ENCODE measurements around the gene SNAPC1. TPM values are rescaled to one million over a fixed set of nuclear protein-coding genes. Genes with fewer than 3 reads are reported as not detected.

SNAPC1 gene
- total RNA-seq, 1 donor from 2014 or later, result 27.8 TPM

DNA sequence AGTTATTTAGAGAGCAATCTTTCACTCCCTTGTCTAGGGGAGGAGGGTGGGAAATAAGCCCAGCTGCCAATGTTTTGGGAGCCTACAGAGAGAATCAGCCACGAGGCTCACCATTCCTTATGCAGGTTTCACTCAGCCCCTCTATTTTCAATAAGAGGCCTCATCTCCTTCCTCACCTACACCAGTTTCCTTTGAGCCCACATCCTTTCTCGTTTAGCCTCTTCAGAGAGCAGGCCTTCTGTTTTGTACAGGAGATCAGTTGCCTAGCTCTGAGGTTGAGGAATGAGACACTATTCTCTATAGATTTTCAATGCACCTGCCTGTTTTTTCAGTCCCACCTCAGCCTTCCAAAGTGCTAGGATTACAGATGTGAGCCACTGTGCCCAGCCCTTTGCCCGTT is 17.9 kb downstream of the SNAPC1 start:
- Histone ChIP-seq H3K79me2 (ENCODE audit: low read depth) (no peaks in the 10 kb centered on the region), H3K4me3 (no peak overlapping the region), H3K9me3 (ENCODE audit: low read depth) (no peaks in the 10 kb centered on the region), H2AFZ (replicated peaks) (no peak overlapping the region), H4K20me1 (ENCODE audit: low read depth) (no peaks in the 10 kb centered on the region), H3K27ac (no peak overlapping the region), H3K4me2 (no peak overlapping the region), H3K9ac (no peak overlapping the region), H3K4me1 (no peaks in the 10 kb centered on the region), H3K36me3 (peaks cover 29% of the 10 kb centered on the region), H3K27me3 (no peaks in the 10 kb centered on the region), H3F3A (ENCODE audit: low read depth) (no peaks in the 10 kb centered on the region)
- Mint-ChIP-seq H3K27me3 (ENCODE audit: insufficient read depth, low read depth) (no peaks in the 10 kb centered on the region), H3K36me3 (peaks cover 34% of the 10 kb centered on the region), H3K4me3 (no peak overlapping the region), H3K9me3 (no peaks in the 10 kb centered on the region), H3K27ac (no peak overlapping the region), H3K4me1 (no peaks in the 10 kb centered on the region)
- TF ChIP-seq EZH2 (IDR thresholded peaks at IDR 0.05), result no peak
- TF ChIP-seq, protein P1, sequence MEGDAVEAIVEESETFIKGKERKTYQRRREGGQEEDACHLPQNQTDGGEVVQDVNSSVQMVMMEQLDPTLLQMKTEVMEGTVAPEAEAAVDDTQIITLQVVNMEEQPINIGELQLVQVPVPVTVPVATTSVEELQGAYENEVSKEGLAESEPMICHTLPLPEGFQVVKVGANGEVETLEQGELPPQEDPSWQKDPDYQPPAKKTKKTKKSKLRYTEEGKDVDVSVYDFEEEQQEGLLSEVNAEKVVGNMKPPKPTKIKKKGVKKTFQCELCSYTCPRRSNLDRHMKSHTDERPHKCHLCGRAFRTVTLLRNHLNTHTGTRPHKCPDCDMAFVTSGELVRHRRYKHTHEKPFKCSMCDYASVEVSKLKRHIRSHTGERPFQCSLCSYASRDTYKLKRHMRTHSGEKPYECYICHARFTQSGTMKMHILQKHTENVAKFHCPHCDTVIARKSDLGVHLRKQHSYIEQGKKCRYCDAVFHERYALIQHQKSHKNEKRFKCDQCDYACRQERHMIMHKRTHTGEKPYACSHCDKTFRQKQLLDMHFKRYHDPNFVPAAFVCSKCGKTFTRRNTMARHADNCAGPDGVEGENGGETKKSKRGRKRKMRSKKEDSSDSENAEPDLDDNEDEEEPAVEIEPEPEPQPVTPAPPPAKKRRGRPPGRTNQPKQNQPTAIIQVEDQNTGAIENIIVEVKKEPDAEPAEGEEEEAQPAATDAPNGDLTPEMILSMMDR (IDR thresholded peaks at IDR 0.05), result no peak
- DNase-seq (ENCODE audit: low spot score), result no peak

DNA sequence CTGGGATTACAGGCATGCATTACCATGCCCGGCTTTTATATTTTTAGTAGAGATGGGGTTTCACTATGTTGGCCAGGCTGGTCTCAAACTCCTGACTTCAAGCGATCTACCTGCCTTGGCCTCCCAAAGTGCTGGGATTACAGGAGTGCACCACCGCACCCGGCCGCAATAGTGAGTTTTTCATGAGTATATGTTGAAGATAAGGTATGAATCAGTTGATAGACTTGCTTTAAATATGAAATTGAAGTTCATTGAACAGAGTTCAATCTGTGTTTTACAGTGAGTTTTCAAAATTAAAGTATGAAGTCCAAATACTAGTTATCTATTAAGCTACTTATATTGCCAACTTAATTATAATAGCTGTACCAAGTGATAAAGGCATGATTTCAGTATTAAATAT is 35.1 kb downstream of the SNAPC1 start:
- H3K9ac ChIP-seq, result no peak overlapping the region
- H3K9me3 Mint-ChIP-seq, result no peaks in the 10 kb centered on the region
- H3F3A ChIP-seq (ENCODE audit: low read depth), result peaks cover 5% of the 10 kb centered on the region
- no peak overlapping the region for H3K4me3 ChIP-seq
- no peaks in the 10 kb centered on the region for H3K27me3 ChIP-seq
- no peak for TF ChIP-seq EZH2 (IDR thresholded peaks at IDR 0.05)
- no peaks in the 10 kb centered on the region for H4K20me1 ChIP-seq (ENCODE audit: low read depth)
- no peak for DNase-seq (ENCODE audit: low spot score)
- H3K9me3 ChIP-seq (ENCODE audit: low read depth), result no peaks in the 10 kb centered on the region
- no peak overlapping the region for H3K27ac Mint-ChIP-seq
- H3K4me1 Mint-ChIP-seq, result no peaks in the 10 kb centered on the region
- peaks cover 14% of the 10 kb centered on the region for H3K36me3 Mint-ChIP-seq
- H3K79me2 ChIP-seq (ENCODE audit: low read depth), result no peaks in the 10 kb centered on the region
- no peak overlapping the region for H3K4me3 Mint-ChIP-seq
- peaks cover 2% of the 10 kb centered on the region for H3K27me3 Mint-ChIP-seq (ENCODE audit: insufficient read depth, low read depth)
- H3K27ac ChIP-seq, result no peak overlapping the region
- H2AFZ ChIP-seq (replicated peaks), result no peak overlapping the region
- no peak overlapping the region for H3K4me2 ChIP-seq
- H3K4me1 ChIP-seq, result no peaks in the 10 kb centered on the region
- H3K36me3 ChIP-seq, result peaks cover 11% of the 10 kb centered on the region

DNA sequence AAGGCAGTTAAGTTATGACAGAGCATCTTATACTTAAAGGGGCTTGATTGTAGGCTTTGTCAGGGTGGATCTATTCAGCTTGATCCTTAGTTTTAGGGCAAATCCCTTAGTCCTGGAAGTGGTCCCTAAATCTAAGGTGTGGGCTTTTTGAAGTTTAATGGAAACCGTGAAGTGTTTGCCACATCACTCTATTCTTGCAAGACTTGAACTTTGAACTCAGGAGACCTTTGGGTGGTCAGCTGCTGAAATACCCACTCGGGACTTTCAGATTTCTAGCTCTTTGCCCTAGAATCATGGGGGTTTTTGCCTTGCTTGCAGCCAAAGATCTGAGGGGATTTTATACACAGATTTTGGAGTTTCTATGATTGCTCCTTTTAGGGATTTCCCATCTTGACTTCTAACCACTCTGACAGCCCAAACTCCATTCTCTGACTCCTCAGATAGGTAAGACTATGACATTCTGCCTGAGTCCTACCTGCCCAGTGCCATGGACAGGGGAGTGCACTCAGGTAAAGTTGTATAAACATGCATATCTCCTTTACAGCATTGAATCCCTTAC is 39.9 kb downstream of the SNAPC1 start:
- H3K27me3 Mint-ChIP-seq (ENCODE audit: insufficient read depth, low read depth), result peaks cover 2% of the 10 kb centered on the region
- DNase-seq (ENCODE audit: low spot score), result no peak
- Histone ChIP-seq H3K36me3 (peaks cover 4% of the 10 kb centered on the region), H3K4me2 (no peak overlapping the region), H2AFZ (replicated peaks) (no peak overlapping the region), H3K79me2 (ENCODE audit: low read depth) (no peaks in the 10 kb centered on the region), H3K4me1 (no peaks in the 10 kb centered on the region), H3F3A (ENCODE audit: low read depth) (no peaks in the 10 kb centered on the region), H4K20me1 (ENCODE audit: low read depth) (no peaks in the 10 kb centered on the region), H3K27ac (no peak overlapping the region), H3K4me3 (no peak overlapping the region), H3K27me3 (no peaks in the 10 kb centered on the region), H3K9me3 (ENCODE audit: low read depth) (no peaks in the 10 kb centered on the region), H3K9ac (no peak overlapping the region)
- H3K4me3 Mint-ChIP-seq, result no peak overlapping the region
- peaks cover 5% of the 10 kb centered on the region for H3K4me1 Mint-ChIP-seq
- no peak overlapping the region for H3K27ac Mint-ChIP-seq
- H3K9me3 Mint-ChIP-seq, result no peaks in the 10 kb centered on the region
- TF ChIP-seq EZH2phosphoT487 (IDR thresholded peaks at IDR 0.05) (no peak), EZH2 (IDR thresholded peaks at IDR 0.05) (no peak)
- TF ChIP-seq, protein P1 (IDR thresholded peaks at IDR 0.05), result no peak
- no peaks in the 10 kb centered on the region for H3K36me3 Mint-ChIP-seq

DNA sequence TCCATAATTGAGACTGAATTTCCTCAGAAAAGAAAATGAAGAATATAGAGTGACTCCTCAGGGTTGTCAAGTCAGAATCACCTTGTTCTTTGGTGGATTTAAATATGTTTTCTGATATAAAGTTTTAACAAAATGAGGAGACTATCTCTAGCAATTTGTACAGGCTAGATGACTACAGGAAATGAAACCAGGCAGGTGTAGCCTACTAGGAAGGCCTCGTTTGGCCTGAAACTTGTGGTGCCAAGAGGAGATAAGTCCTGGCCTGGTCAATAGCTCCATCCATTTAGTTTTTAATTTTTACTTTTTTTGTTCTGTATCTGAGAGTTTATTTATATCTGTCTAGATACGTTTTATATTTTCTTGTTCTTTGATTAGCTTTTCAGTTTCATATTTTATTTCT is 41.5 kb downstream of the SNAPC1 start:
- H3K27ac ChIP-seq, result no peak overlapping the region
- no peaks in the 10 kb centered on the region for H3K4me1 ChIP-seq
- H3K4me1 Mint-ChIP-seq, result peaks cover 10% of the 10 kb centered on the region
- H3K4me3 Mint-ChIP-seq, result no peak overlapping the region
- no peak overlapping the region for H3K9ac ChIP-seq
- no peak for TF ChIP-seq EZH2 (IDR thresholded peaks at IDR 0.05)
- TF ChIP-seq EZH2phosphoT487 (IDR thresholded peaks at IDR 0.05), result no peak
- TF ChIP-seq, protein P1 (IDR thresholded peaks at IDR 0.05), result no peak
- H3K36me3 ChIP-seq, result no peaks in the 10 kb centered on the region
- no peaks in the 10 kb centered on the region for H3F3A ChIP-seq (ENCODE audit: low read depth)
- no peaks in the 10 kb centered on the region for H3K9me3 Mint-ChIP-seq
- H3K36me3 Mint-ChIP-seq, result no peaks in the 10 kb centered on the region
- H2AFZ ChIP-seq (replicated peaks), result no peak overlapping the region
- H3K27me3 ChIP-seq, result no peaks in the 10 kb centered on the region
- H3K79me2 ChIP-seq (ENCODE audit: low read depth), result no peaks in the 10 kb centered on the region
- no peak for DNase-seq (ENCODE audit: low spot score)
- no peak overlapping the region for H3K4me3 ChIP-seq
- no peak overlapping the region for H3K27ac Mint-ChIP-seq
- no peaks in the 10 kb centered on the region for H3K9me3 ChIP-seq (ENCODE audit: low read depth)
- H3K27me3 Mint-ChIP-seq (ENCODE audit: insufficient read depth, low read depth), result peaks cover 2% of the 10 kb centered on the region
- H3K4me2 ChIP-seq, result no peak overlapping the region
- no peaks in the 10 kb centered on the region for H4K20me1 ChIP-seq (ENCODE audit: low read depth)

Data from neural progenitor cell (in vitro differentiated cells).